ENCODE measurements around the gene FSD2. TPM values are rescaled to one million over a fixed set of nuclear protein-coding genes. Genes with fewer than 3 reads are reported as not detected.
A peak's percentile ranks its signal among the peaks of the same experiment; 100 is the strongest.

The FSD2 gene
- total and polyA plus RNA-seq, 2 of the 8 experiments (the other 6 are each of a cell fraction or from before 2014, with no cell fraction given): 0.02 TPM; not detected in 1

GRCh38 chr15:82852941-82853561 is 47.2 kb upstream of the FSD2 start:
- Histone ChIP-seq H3K27me3 (replicated peaks in 1 of 4; ENCODE audit: control insufficient read depth in 3 of 4, extremely low read depth in 1 of 4, insufficient read depth in 3 of 4, low read length in 3 of 4) (no peaks in the 10 kb centered on the region), H3K14ac (ENCODE audit: insufficient read length) (no peak overlapping the region), H4K20me1 (replicated peaks in 1 of 2; ENCODE audit: control insufficient read depth in 1 of 2, insufficient read depth in 2 of 2, low read length in 2 of 2) (no peaks in the 10 kb centered on the region), H2AFZ (ENCODE audit: low read length) (no peak overlapping the region), H3K79me1 (ENCODE audit: low read depth, low read length) (no peaks in the 10 kb centered on the region), H2BK20ac (ENCODE audit: low read length) (no peak overlapping the region), H4K8ac (ENCODE audit: extremely low read depth, insufficient read depth, low read length) (no peak overlapping the region), H2BK120ac (replicated peaks; ENCODE audit: low read depth, low read length) (no peak overlapping the region), H3K9me3 (ENCODE audit: insufficient read depth in 2 of 2, low read depth in 1 of 2, low read length in 1 of 2) (no peaks in the 10 kb centered on the region), H4K91ac (replicated peaks; ENCODE audit: insufficient read length, low read length) (no peak overlapping the region), H2BK5ac (ENCODE audit: low read depth, low read length) (no peak overlapping the region), H2AK5ac (ENCODE audit: low read depth, low read length) (no peak overlapping the region), H4K5ac (ENCODE audit: insufficient read length, low read depth, low read length) (no peak overlapping the region), H3K18ac (ENCODE audit: extremely low read depth, low read length) (no peak overlapping the region), H3K4me3 (ENCODE audit: extremely low read depth in 1 of 4, insufficient read depth in 2 of 4, low read depth in 3 of 4, low read length in 4 of 4) (no peak overlapping the region), H3K36me3 (ENCODE audit: control insufficient read depth in 2 of 4, insufficient read depth in 4 of 4, low read length in 3 of 4) (no peaks in the 10 kb centered on the region), H3K4me2 (ENCODE audit: insufficient read depth in 1 of 2, low read depth in 2 of 2, low read length in 2 of 2) (no peak overlapping the region), H3K23ac (ENCODE audit: insufficient read length) (no peak overlapping the region), H2BK15ac (ENCODE audit: low read length) (no peak overlapping the region), H3K56ac (replicated peaks; ENCODE audit: insufficient read length, low read depth, low read length) (no peak overlapping the region), H3K4ac (replicated peaks; ENCODE audit: insufficient read length, low read depth, low read length) (no peak overlapping the region), H3K79me2 (ENCODE audit: control insufficient read depth in 1 of 2, insufficient read depth in 2 of 2, low read length in 2 of 2) (no peaks in the 10 kb centered on the region), H3K4me1 (replicated peaks in 1 of 4; ENCODE audit: control insufficient read depth in 3 of 4, insufficient read depth in 4 of 4, low read length in 3 of 4) (peaks cover 0 to 7% (median 3%) of the 10 kb centered on the region in 4 experiments; a peak in 4 of 7 replicates), H2BK12ac (ENCODE audit: low read depth, low read length) (0 out of 2 replicates have a peak overlapping the region, but pooled peaks have one; percentile 27), H3K23me2 (ENCODE audit: low read depth, low read length) (no peaks in the 10 kb centered on the region), H3K9ac (replicated peaks in 1 of 4; ENCODE audit: extremely low read depth in 1 of 4, low read depth in 3 of 4, low read length in 3 of 4) (no peak overlapping the region), H3K27ac (ENCODE audit: low read depth, low read length) (no peak overlapping the region)
- ChIA-PET CTCF (ENCODE audit: partially characterized antibody) (no interaction called here), POLR2A (ENCODE audit: partially characterized antibody) (no interaction called here)
- FAIRE-seq (no peak), DNase-seq (ENCODE audit: low read depth in 1 of 2, low spot score in 2 of 2) (no peak)
- WGBS, 2 experiments (ENCODE audit: extremely low coverage in 1 of 2, insufficient coverage in 1 of 2, insufficient read length in 1 of 2, insufficient replicate concordance in 2 of 2, low coverage in 1 of 2, low lambda C conversion rate in 2 of 2, missing lambda C conversion rate in 1 of 2): 84% methylated on average over 16 of the region's 16 CpGs; no CpG with 5 or more reads in 1 of the 2 experiments
- TF ChIP-seq CBX5 (IDR thresholded peaks at IDR 0.05; ENCODE audit: low read depth, low read length): no peak
- TF ChIP-seq POU5F1 (IDR thresholded peaks at IDR 0.05; ENCODE audit: low read depth, low read length): no peak
- no peak for TF ChIP-seq FOSL1 (IDR thresholded peaks at IDR 0.05; ENCODE audit: insufficient read depth, low read depth, low read length)
- no peak for TF ChIP-seq SIRT6 (IDR thresholded peaks at IDR 0.05; ENCODE audit: low read length)
- no peak for TF ChIP-seq CEBPB (IDR thresholded peaks at IDR 0.05; ENCODE audit: low read depth, low read length)
- TF ChIP-seq CBX8 (IDR thresholded peaks at IDR 0.05; ENCODE audit: borderline replicate concordance, low read depth, low read length): no peak
- TF ChIP-seq BRCA1 (IDR thresholded peaks at IDR 0.05; ENCODE audit: low read depth, low read length): no peak
